H1 (cell line): ENCODE data around the gene TTC28. TPM values are rescaled to one million over a fixed set of nuclear protein-coding genes. Genes with fewer than 3 reads are reported as not detected.
"Not testable (repeated sequence)": the region's sequence is repeated elsewhere in the genome, so short reads cannot be mapped to it uniquely, and the experiment has no call there.

Experiments
- CTCF ChIA-PET: fragments of 300-600 bp; sonication (Branson Sonifier 250); formaldehyde crosslinking; loops from one replicate; lab custom pipeline; 2021; ENCODE audit not compliant: partially characterized antibody; lab: Charles Lee
- POLR2A ChIA-PET: fragments of 300-600 bp; sonication (Branson Sonifier 250); formaldehyde crosslinking; loops from one replicate; lab custom pipeline; 2021; ENCODE audit warnings: inconsistent platforms; ENCODE audit not compliant: partially characterized antibody; lab: Charles Lee
- DNase-seq, 2 experiments: peaks; one replicate each; pipeline versions ENCODE4 v3.0.0 to v3.0.0-alpha.2; 2010 to 2022; ENCODE audit warnings: low spot score in 2 of 2, low read depth in 1 of 2, mixed read lengths in 1 of 2
- FAIRE-seq: peaks from 2 replicates; lab custom pipeline; 2011; peaks lifted over from hg19 to GRCh38; lab: Jason Lieb, UNC
- H2AFZ ChIP-seq: 2 replicates; pipeline ENCODE4 v1.8.1; 2012; ENCODE audit warnings: low read length, inconsistent platforms
- H2AK5ac ChIP-seq: 2 replicates; pipeline ENCODE4 v1.6.1; 2013; ENCODE audit warnings: low read depth, low read length
- H2BK120ac ChIP-seq: replicated peaks from 2 replicates; pipeline ENCODE3; 2013; ENCODE audit warnings: low read depth, low read length, inconsistent platforms
- H2BK12ac ChIP-seq: 2 replicates; pipeline ENCODE4 v1.6.1; 2013; ENCODE audit warnings: low read depth, low read length
- H2BK15ac ChIP-seq: 2 replicates; pipeline ENCODE4 v1.6.1; 2013; ENCODE audit warnings: low read length
- H2BK20ac ChIP-seq: 2 replicates; pipeline ENCODE4 v1.6.1; 2013; ENCODE audit warnings: low read length
- H2BK5ac ChIP-seq: 2 replicates; pipeline ENCODE4 v1.6.1; 2013; ENCODE audit warnings: low read depth, low read length
- H3K14ac ChIP-seq: 2 replicates; pipeline ENCODE4 v1.6.1; 2013; ENCODE audit warnings: inconsistent platforms; ENCODE audit not compliant: insufficient read length
- H3K18ac ChIP-seq: 2 replicates; pipeline ENCODE4 v1.6.1; 2013; ENCODE audit warnings: low read length; ENCODE audit errors: extremely low read depth
- H3K23ac ChIP-seq: 2 replicates; pipeline ENCODE4 v1.6.1; 2013; ENCODE audit warnings: inconsistent platforms; ENCODE audit not compliant: insufficient read length
- H3K23me2 ChIP-seq: 2 replicates; pipeline ENCODE4 v1.6.1; 2013; ENCODE audit warnings: low read depth, low read length
- H3K27ac ChIP-seq: 2 replicates; pipeline ENCODE4 v1.6.1; 2011; ENCODE audit warnings: low read depth, low read length, inconsistent platforms
- H3K27me3 ChIP-seq, 4 experiments: replicated peaks in 1 of 4; 1 replicate in 1 of 4; 2 replicates in 3 of 4; pipeline versions ENCODE4 v1.6.1 to v1.8.1; 2011 to 2013; ENCODE audit warnings: low read length in 3 of 4, mild to moderate bottlenecking in 3 of 4, inconsistent platforms in 2 of 4, mixed read lengths in 2 of 4, moderate library complexity in 1 of 4; ENCODE audit not compliant: control insufficient read depth in 3 of 4, insufficient read depth in 3 of 4; ENCODE audit errors: extremely low read depth in 1 of 4
- H3K36me3 ChIP-seq, 4 experiments: 2 replicates each; pipeline versions ENCODE4 v1.6.1 to v1.8.1; 2011 to 2013; ENCODE audit warnings: mild to moderate bottlenecking in 4 of 4, low read length in 3 of 4, moderate library complexity in 2 of 4, control low read depth in 1 of 4, inconsistent platforms in 1 of 4; ENCODE audit not compliant: insufficient read depth in 4 of 4, control insufficient read depth in 2 of 4
- H3K4ac ChIP-seq: replicated peaks from 2 replicates; pipeline ENCODE3; 2013; ENCODE audit warnings: low read length, low read depth, mixed read lengths, inconsistent platforms; ENCODE audit not compliant: insufficient read length
- H3K4me1 ChIP-seq, 4 experiments: replicated peaks in 1 of 4; 1 replicate in 1 of 4; 2 replicates in 3 of 4; pipeline versions ENCODE4 v1.6.1 to v1.8.1; 2011 to 2013; ENCODE audit warnings: low read length in 3 of 4, inconsistent platforms in 2 of 4, mixed read lengths in 1 of 4; ENCODE audit not compliant: insufficient read depth in 4 of 4, control insufficient read depth in 3 of 4
- H3K4me2 ChIP-seq, 2 experiments: 2 replicates each; pipeline versions ENCODE4 v1.6.1 to v1.8.1; 2011 to 2013; ENCODE audit warnings: low read depth in 2 of 2, low read length in 2 of 2, control low read depth in 1 of 2, inconsistent platforms in 1 of 2, mild to moderate bottlenecking in 1 of 2; ENCODE audit not compliant: insufficient read depth in 1 of 2
- H3K4me3 ChIP-seq, 4 experiments: fragments of 200-600, 300-600 bp in 1 of 4; sonication (generic), shearing (Covaris generic), sonication (Bioruptor Twin) in 1 of 4; 2 replicates each; pipeline versions ENCODE4 v1.5.1 to v1.8.1; 2011 to 2016; ENCODE audit warnings: low read length in 4 of 4, low read depth in 3 of 4, control low read depth in 2 of 4, inconsistent platforms in 2 of 4, mild to moderate bottlenecking in 2 of 4, mixed read lengths in 1 of 4, moderate library complexity in 1 of 4; ENCODE audit not compliant: insufficient read depth in 2 of 4; ENCODE audit errors: extremely low read depth in 1 of 4
- H3K56ac ChIP-seq: replicated peaks from 2 replicates; pipeline ENCODE3; 2013; ENCODE audit warnings: low read depth, mild to moderate bottlenecking, mixed read lengths, low read length, inconsistent platforms; ENCODE audit not compliant: insufficient read length
- H3K79me1 ChIP-seq: 2 replicates; pipeline ENCODE4 v1.6.1; 2013; ENCODE audit warnings: low read depth, low read length, control low read depth
- H3K79me2 ChIP-seq, 2 experiments: 2 replicates each; pipeline versions ENCODE4 v1.6.1 to v1.8.1; 2012 to 2013; ENCODE audit warnings: low read length in 2 of 2, mild to moderate bottlenecking in 2 of 2, inconsistent platforms in 1 of 2; ENCODE audit not compliant: insufficient read depth in 2 of 2, control insufficient read depth in 1 of 2
- H3K9ac ChIP-seq, 4 experiments: replicated peaks in 1 of 4; 1 replicate in 1 of 4; 2 replicates in 3 of 4; pipeline versions ENCODE4 v1.6.1 to v1.8.1; 2011 to 2013; ENCODE audit warnings: low read depth in 3 of 4, low read length in 3 of 4, control low read depth in 2 of 4, mild to moderate bottlenecking in 2 of 4, moderate library complexity in 2 of 4, inconsistent platforms in 1 of 4; ENCODE audit errors: extremely low read depth in 1 of 4
- H3K9me3 ChIP-seq, 2 experiments: 2 replicates each; pipeline versions ENCODE4 v1.6.1 to v1.8.1; 2012 to 2013; ENCODE audit warnings: mild to moderate bottlenecking in 2 of 2, moderate library complexity in 2 of 2, control low read depth in 1 of 2, inconsistent platforms in 1 of 2, low read depth in 1 of 2, low read length in 1 of 2, mixed read lengths in 1 of 2; ENCODE audit not compliant: insufficient read depth in 2 of 2
- H4K20me1 ChIP-seq, 2 experiments: replicated peaks in 1 of 2; 2 replicates each; pipeline versions ENCODE3 to v1.8.1; 2011 to 2013; ENCODE audit warnings: inconsistent platforms in 2 of 2, low read length in 2 of 2, mild to moderate bottlenecking in 1 of 2; ENCODE audit not compliant: insufficient read depth in 2 of 2, control insufficient read depth in 1 of 2
- H4K5ac ChIP-seq: 2 replicates; pipeline ENCODE4 v1.6.1; 2013; ENCODE audit warnings: low read length, low read depth, mixed read lengths, inconsistent platforms; ENCODE audit not compliant: insufficient read length
- H4K8ac ChIP-seq: 2 replicates; pipeline ENCODE4 v1.8.0; 2013; ENCODE audit warnings: mild to moderate bottlenecking, moderate library complexity, low read length, inconsistent platforms; ENCODE audit not compliant: insufficient read depth; ENCODE audit errors: extremely low read depth
- H4K91ac ChIP-seq: replicated peaks from 2 replicates; pipeline ENCODE3; 2013; ENCODE audit warnings: low read length, mixed read lengths, inconsistent platforms; ENCODE audit not compliant: insufficient read length
- WGBS, 2 experiments: shearing (Covaris generic) in 1 of 2; methylation state at CpG; one replicate each; pipeline versions ENCODE4 v1.1.6 to v1.1.7; 2013 to 2015; ENCODE audit warnings: low lambda C conversion rate in 2 of 2, mixed read lengths in 2 of 2, inconsistent platforms in 1 of 2, low coverage in 1 of 2, missing lambda C conversion rate in 1 of 2; ENCODE audit not compliant: insufficient replicate concordance in 2 of 2, insufficient coverage in 1 of 2, insufficient read length in 1 of 2; ENCODE audit errors: extremely low coverage in 1 of 2, missing lambda C conversion rate in 1 of 2; 5-methylcytosine and 5-hydroxymethylcytosine counted together
- polyA plus RNA-seq, 7 experiments: library from polyadenylated mRNA; depleted of rRNA in 3 of 7; stranded (reverse) in 5 of 7; unstranded in 2 of 7; fragments of >200 nt in 5 of 7; fragments of 200-250 nt in 2 of 7; gene quantifications; 1 replicate in 5 of 7; 2 replicates in 1 of 7; 4 replicates in 1 of 7; pipeline versions ENCODE4 v1.2.1 to v1.2.3, GENCODE V29; 2011 to 2013; ENCODE audit warnings: missing spikeins in 2 of 7, mixed read lengths in 2 of 7
- total RNA-seq: library from RNA; stranded (reverse); fragmentation: NEBNext Ultra II Directional; extraction: Animal tissue kit (Norgen Biotek cat#: 25700); gene quantifications from 2 replicates; pipeline ENCODE4 v1.2.1, GENCODE V29; 2021

The TTC28 gene
- total and polyA plus RNA-seq, 2 of the 8 experiments (the other 6 are each of a cell fraction or from before 2014, with no cell fraction given), result 2.6 to 12.6 TPM

GRCh38 chr22:28680813-28681490 lies 1.3 kb upstream of the TTC28 start:
- H3K56ac ChIP-seq, H4K20me1 ChIP-seq, DNase-seq, H3K27me3 ChIP-seq, H4K5ac ChIP-seq, H3K9ac ChIP-seq, H2BK20ac ChIP-seq, H3K4me1 ChIP-seq, H3K18ac ChIP-seq, H2BK12ac ChIP-seq, H2AFZ ChIP-seq, H4K8ac ChIP-seq, H3K36me3 ChIP-seq, H3K27ac ChIP-seq, FAIRE-seq, CTCF ChIA-PET, H2BK5ac ChIP-seq, H3K9me3 ChIP-seq, H2BK15ac ChIP-seq, H2AK5ac ChIP-seq, H2BK120ac ChIP-seq, H3K14ac ChIP-seq, H3K23ac ChIP-seq, H3K79me1 ChIP-seq, H3K4me2 ChIP-seq, H3K23me2 ChIP-seq, H4K91ac ChIP-seq, H3K4ac ChIP-seq, H3K4me3 ChIP-seq, POLR2A ChIA-PET, H3K79me2 ChIP-seq: not testable (repeated sequence)
- WGBS, 2 experiments, result 94% methylated on average over 5 of the region's 5 CpGs; no CpG with 5 or more reads in 1 of the 2 experiments
